HG02759 (cell line): Measurements from ENCODE around the gene C8A.

Experiments used
- ATAC-seq: cut with Tn5 transposase; IDR thresholded peaks from one replicate; pipeline ENCODE4 v1.9.1; 2021; ENCODE audit warnings: mild to moderate bottlenecking, moderate library complexity; ENCODE audit not compliant: unreplicated experiment

The C8A gene

GRCh38 chr1:56964349-56965017 lies 109.9 kb downstream of the C8A start:
- no peak for ATAC-seq

- no peak for ATAC-seq
Observed at GRCh38 chr1:56965191-56965590, 110.6 kb downstream of the C8A start.

DNA sequence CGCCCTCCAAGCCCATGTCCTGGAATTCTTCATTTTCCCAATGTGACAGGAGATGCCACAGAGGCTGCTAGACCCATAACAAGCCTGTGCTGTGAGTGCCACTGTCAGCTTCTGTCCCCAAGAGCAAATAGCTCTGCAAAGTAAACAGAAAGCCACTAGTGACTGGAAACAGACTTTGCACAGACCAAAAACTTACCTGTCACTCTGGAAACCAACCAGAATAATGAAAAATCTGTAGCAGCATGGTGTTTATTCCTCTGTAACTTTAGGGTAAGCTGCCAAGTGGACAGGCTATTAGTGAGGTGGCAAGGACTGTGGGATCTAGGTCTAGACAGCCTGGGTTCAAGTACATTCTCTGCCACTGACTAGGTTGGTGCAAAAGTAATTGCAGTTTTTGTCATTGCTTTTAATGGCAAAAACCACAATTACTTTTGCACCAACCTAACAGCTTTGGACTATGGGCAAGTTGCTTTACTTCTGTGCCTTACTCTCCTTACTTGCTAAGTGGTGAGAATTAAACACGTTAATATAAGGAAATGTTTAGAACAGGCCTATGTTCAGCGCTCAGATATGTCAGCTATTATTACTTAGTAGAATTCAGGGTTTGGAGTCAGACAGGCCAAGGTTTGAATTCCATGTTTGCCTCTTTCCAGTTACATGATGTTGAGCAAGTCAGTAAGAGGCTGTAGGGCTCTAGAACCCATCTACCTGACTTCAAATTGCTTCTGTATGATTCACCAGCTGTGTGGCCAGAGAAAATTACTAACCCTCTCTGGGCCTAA lies 111.5 kb downstream of the C8A start, which contains the start of gene C8B:
Gene C8B, minus strand, starts transcription at position 100 of the 782 bp plus-strand sequence. Its CDS starts 67 bp downstream, at position 33.
- ATAC-seq: no peak

DNA sequence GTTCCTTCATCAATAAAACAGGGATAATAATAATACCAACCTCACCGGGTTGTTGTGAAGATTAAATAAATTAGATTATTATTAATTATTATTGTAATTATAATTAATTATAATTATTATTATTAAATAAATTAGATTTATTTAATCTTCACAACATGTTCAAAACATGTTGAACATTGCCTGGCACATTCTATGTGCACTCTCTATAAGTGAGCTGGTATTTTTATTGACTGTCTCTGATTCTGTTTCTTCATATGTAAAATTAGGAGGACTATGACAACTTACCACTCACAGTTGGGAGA lies 112.1 kb downstream of the C8A start:
- ATAC-seq: no peak

DNA sequence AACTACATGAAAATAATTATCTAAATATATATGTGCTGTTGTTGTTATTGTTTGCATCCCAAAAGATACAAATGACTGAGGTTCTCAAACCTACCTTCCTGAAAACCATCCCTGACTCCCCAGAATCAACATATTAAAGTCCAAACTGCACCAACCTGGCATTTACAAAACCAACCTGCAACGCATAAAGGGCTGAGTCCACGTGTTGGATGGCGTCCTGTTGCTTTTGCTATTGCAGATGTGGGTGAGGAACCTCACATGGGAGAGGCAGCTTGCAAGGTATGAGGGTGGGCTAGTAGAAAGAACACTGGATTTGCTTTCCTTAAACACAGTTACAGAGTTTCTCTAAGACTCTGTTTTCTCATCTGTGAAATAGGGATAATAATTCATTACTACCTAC lies 112.8 kb downstream of the C8A start:
- ATAC-seq: no peak
